Left renal pelvis (tissue), 4 donors: ENCODE results near the gene EXOC4. TPM values are rescaled to one million over a fixed set of nuclear protein-coding genes. Genes with fewer than 3 reads are reported as not detected.
"Not testable (repeated sequence)": the region's sequence is repeated elsewhere in the genome, so short reads cannot be mapped to it uniquely, and the experiment has no call there.

ENCODE experiments used
- DNase-seq, 4 donors: peaks; one replicate each; pipeline ENCODE4 v3.0.0-alpha.2; 2013; ENCODE audit warnings: low read depth in 4 of 4, low spot score in 3 of 4
- polyA plus RNA-seq, 4 donors: library from polyadenylated mRNA; unstranded; fragments of 120-200 nt; gene quantifications; one replicate each; pipeline ENCODE4 v1.2.1, GENCODE V29; 2013; ENCODE audit not compliant: insufficient read length in 4 of 4

EXOC4 gene
- polyA plus RNA-seq, 4 donors = 59.2 to 81.3 (median 72.0) TPM

DNA sequence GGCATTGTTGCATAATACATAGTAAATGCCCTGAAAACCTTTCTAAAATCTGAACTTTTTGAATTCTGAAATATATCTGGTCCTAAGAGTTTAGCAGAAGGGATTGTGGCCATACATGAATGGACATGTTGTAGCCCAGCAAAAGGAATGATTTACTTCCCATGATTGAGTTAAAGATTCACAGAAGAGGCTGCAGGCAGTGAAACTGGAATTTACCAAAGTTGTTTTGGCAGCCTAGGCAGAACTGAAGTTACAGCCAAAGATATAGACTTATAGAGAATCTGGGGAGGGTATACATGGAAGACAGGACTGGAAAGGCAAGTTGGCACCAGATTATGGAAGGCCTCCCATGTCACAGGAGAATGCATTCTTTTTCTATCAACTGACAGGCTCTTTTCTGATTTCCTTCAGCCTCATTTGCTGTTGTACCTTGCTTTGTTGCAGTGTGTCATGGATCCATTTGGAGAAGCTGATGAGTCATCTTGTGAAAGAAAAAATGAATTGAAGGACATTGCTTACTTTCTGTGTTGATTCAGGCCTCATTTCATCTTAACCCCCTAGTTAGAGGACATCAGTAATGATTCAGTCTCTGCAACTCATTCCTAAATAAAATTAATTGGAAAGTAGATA is 518.1 kb downstream of the EXOC4 start:
- DNase-seq = no peak

DNA sequence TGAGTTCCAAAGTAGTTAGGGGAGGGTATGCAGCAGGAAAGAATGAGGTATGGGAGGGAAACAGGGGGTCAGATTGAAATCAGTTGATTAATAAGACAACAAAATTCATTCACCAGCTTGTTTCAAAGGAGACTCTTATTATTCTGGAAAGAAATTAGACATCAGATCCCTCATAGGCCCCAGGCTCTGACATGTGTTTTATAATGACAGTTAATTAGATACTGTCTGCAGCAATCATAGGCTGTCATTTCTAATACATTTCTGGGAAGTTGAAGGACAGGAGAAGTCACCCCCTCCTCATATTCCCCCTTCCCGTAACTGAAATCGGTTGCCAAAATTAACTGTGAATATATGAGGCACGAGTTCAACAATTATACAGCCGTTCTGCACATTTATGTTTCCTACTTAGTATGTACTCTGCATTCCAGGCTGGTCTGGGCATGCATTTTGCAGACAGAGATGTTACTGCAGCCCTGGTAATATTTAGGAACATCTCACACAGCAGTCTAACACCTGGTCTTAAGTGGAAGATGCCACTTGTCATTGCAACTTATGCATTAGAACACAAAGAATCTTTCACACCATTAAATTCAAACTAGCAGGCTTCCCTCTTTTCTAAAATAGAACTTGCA is 519.0 kb downstream of the EXOC4 start:
- DNase-seq = no peak

DNA sequence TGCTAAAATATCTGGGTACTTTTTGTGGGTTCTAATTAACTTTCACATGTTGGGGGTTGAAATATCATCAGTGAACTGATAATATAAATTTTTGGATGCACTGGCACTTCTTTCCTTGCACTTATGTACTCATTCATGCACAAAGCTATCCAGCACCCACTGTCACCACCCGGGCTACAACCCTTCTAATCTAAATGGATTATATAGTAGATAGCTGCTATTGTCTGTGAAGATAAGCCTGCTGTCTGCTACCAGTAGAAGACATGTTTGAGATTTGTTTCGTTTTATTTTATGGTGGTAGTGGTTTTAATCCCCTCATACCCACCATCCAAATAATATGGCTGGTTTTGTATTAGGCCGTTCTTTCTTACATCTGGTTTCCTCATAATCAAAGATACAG is 520.7 kb downstream of the EXOC4 start:
- no peak for DNase-seq

DNA sequence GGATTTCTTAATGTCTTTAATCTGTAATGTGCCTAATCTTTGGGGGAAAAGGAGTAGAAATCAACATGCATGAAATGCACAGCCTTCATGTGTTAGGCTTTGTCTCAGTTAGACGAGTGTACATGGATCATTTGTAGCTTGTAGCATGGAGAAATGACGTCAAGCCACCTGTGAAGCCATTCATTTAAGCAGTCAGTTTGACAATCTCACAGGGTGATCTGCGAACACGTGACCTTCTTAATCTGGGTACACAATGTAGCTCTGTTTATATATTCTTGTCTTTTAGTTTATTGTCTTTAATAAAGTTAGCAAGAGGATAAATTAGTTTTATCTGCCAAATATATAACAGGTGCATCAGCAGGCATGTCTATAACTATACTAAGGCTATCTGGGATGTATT is 522.3 kb downstream of the EXOC4 start:
- no peak for DNase-seq

DNA sequence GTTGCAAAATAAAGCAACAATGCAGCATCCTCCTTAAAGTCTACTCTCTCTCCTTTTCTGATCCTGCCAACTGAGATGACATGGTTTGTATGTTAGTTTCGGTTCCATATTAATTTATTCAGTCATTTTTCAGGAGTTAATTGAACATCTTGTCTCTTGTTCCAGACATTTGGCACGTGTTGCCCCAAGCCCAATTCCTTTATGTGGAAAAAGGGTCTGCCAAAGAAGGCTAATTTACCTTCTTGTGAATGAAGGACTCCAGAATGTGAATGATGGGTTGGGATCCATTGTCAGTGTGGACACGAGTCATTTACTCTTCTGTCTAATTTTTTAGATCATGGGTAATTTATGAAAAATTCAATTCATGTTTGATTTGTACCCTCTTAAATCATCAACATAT is 523.4 kb downstream of the EXOC4 start:
- no peak for DNase-seq

DNA sequence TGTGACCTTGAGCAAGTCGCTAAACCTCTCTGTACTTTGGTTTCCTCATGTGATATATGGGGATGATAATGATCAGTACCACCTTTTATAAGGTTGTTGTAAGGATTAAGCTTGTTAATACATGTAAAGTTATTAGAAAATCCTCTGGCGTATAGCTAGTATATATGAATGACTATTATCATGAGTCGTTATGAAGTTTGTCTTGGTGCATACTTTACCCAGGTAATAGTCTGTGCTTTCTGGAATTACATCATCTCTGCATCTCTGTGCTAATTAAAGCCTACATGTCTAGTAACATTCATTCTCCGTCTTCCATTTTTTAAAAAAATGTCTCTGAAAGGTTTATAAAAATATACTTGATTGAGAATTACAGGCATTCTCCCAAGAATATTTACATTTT is 524.8 kb downstream of the EXOC4 start:
- no peak for DNase-seq

DNA sequence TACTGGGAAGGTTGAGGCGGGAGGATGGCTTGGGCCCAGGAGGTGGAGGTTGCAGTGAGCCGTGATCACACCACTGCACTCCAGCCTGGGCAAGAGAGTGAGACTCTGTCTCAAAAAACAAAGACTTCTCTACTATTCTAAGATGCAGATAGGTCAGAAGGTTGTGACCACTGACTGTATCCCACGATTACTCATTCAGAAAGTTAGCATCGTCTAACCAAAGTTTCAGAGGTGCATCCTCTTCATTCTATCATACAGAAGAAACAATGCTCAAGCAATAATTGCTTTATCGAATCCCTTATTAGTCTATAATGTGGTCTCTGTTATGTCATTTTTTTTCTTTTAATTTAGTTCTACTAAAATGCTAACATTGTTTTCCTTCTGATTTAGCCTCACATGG is 525.6 kb downstream of the EXOC4 start:
- DNase-seq = no peak

DNA sequence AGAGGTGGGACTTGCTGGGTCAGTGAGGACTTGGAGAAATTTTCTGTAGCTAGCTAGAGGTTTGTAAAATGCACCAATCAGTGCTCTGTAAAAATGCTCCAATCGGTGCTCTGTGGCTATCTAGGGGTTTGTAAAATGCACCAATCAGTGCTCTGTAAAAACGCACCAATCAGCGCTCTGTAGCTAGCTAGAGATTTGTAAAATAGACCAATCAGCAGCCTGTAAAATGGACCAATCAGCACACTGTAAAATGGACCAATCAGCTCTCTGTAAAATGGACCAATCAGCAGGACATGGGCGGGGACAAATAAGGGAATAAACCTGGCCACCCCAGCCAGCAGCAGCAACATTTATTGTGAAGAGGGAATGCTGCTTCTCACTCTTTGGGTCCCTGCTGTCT is 526.7 kb downstream of the EXOC4 start:
- not testable (repeated sequence) for DNase-seq

DNA sequence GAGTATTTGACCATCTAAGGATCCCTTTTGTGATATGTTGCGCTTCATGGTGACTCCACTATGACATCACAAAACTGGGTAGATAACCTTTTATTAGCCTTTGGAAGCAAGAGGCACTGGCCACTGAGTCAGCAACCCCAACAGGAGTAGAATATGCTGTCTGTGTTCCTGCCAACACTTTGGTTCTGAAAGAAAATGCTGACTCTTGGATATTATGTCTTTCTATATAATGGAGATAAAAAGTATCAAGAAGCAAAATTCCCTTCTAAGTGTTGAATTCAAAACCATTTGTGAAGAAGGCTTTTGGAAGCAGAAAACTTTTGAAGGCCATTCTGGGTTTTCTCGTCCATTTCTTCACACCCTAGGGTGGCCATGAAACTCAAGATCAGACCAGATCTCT is 528.0 kb downstream of the EXOC4 start:
- DNase-seq = no peak

DNA sequence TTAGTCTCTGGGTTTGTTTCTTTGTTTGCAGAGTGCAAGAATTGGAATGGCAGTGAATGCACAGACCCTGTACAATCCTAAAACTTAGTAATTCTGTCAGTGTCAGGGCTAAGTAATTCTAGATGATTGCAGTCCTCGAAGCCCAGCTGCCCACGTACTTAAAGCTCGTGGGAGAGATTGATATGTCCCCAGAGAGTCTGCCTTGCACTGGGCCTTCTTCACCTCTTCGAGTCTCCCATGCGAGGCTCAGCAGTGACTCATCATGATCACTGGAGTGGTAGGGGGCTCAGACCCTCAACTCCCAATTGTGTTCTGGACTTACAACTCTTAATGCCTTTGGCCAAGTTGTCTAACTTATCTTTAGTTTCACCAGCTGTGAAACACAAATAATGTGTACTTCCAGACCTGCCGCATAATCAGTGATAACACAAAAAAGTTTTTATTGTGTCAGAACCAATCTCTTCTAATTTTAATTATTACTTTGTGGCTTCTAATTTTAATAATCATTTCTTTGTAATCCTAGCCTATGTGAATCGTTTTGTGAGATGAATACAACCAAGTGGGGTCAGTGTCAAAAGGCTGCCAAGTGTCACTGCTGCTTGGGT is 528.7 kb downstream of the EXOC4 start:
- no peak for DNase-seq

DNA sequence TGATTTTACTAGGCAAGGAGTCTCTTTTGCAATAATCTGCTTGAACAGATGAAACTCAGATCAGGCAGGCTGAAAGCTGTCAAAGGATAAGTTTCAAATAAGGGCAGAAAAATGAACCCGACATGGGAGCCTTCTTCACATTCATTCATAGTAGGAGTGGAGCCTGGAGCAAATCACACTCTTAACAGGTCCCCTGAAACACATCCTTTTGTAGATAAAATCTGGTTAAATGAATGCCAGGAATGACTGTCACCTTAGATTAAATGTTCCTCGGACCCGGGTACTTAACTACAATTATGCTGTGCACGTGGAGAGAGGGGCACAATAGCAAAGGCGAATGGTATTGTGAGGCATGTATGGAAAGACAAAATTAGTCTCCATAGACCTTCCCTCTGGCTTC is 529.6 kb downstream of the EXOC4 start:
- DNase-seq = no peak

DNA sequence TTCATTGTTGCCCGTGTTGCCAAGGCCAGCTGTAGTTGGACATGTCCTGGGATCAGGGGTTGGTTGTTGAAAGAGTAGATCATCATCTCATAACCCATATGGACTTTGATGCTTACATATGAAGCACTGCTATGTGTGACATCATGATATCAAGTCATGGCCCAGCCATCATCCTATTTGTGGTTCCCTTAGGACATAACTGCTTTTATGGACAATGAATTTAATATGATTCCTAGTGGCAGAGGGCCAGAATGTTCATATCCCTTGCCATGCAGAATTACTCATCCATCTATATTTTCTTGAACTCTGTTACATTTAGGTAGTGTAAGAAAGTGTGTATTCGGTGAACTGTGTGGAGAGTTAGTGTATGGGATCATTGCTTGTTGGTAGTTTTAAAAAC is 530.4 kb downstream of the EXOC4 start:
- DNase-seq = no peak

DNA sequence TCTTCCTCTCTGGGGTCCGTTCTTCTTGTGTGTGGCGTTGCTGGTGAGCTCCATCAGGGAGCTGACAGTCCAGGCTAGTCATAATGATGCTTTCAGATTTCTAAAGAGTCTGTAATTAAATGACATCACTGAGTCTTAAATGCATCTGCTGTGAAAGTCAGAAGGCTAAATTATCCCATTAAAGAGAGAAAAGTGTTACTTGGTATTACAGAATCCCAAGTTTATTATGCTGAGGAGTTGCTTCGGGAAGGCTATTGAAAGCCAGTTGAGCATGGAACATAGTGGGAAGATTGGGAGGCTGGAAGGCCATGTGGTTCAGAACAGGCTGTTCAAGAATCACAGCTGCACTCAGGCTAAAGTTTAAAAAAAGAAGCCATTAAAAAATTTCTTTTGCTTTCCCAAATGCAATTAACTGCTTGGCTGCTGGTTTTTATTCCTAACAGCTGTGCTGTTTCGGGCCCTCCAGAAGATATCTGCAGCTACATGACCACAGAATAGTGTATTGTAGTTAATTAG is 531.7 kb downstream of the EXOC4 start:
- no peak for DNase-seq

DNA sequence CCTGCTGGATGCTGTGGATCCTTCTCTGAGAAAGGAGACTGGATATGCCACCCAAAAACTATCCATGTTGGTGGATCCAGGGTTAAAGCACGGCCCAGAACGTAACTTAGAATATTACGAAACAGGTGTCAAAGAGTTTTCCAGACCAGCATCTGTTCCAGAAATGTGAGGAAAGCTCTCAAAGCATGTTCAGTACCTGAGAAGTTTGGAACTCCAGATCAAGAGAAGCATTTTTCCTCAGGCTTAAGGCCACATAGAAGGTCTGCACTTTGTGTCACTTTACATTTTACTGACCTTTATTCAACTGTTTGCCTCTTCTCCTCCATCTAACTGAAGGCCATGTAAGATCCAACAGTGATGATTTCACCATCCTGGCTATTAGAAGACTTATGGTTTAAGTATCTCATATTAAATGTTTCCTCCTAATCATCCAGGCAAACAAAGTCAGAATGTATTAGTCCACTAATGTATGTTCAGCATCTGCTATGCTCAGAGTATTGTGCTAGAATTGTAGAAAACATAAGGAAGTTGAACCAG is 533.6 kb downstream of the EXOC4 start:
- no peak for DNase-seq

DNA sequence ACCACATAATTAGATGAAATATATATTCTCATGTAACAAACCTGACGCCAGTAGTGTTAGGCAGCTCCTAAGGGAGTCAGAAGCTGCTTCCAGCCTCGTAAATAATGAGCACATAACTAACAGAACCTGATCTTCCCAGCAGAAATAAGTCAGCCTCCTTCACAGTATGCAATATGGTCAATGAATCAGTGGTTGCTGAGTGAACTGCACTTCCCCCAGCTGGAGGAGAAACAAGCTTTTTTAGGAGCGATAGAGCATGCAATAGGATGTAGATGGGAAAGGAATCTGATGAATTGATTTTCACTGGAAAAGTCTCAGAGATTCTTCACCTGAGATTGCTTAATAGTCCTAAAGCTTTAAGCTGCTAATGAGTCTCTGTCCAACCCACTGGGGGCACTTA is 537.1 kb downstream of the EXOC4 start:
- DNase-seq = no peak

DNA sequence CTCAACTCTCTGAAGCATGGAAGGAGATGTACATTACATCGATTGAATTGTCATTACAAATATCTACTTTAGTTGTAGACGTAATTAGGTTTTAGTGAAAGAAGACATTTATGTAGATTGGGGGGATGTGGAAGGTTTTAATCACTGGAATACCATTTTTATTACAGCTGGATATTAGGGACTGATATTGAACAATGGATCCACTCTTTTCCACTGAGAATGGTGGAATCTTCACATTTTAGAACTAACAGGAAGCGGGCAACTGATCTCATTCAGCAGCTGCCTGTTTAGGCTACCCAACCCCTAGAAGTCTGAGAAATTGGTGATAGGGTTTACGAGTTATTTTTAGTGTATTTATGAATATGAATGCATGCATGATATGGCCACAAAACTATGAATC is 538.0 kb downstream of the EXOC4 start:
- DNase-seq = no peak

DNA sequence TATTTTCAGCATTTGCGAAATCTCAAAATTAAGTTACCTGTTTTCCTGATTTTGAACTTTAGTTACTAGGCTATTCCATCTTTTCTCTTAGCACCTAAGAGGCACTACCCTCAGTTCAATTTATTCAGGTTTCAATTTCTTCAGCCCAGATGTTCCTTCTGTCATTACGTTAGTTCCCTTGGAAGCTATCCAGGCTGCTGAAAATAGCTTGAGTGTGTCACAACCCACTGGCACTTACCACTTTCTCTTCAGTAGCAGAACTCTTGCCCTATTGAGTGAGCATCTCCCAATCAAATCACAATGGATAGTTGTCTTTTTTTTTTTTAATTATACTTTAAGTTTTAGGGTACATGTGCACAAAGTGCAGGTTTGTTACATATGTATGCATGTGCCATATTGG is 541.6 kb downstream of the EXOC4 start:
- no peak for DNase-seq

DNA sequence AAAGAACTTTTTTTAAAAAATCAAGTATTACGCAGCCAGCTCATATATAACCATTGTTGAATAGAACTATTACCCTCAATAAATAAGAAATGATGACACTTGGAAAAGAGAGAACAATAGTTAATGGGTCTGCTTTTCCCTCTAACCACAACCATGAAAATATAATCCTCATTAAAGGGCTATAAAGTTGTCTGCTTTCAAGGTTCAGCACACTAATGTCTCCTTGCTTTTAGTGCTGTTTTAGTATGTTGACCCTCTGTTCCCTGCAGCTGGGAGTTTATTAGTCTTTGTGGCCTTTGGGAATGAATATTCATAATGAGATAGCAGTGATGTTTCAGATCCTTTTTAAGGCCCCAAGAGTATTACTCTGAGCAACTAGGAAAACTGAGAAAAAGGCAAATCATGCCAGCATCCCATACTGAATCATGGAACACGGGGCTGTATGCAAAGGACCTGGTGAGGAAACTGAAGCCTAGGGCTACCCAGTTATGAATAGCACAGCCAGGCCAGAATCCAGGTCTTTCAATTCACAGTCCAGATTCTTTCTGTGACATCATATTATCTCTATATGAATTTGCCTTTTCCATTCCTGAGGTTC is 542.3 kb downstream of the EXOC4 start:
- no peak for DNase-seq

DNA sequence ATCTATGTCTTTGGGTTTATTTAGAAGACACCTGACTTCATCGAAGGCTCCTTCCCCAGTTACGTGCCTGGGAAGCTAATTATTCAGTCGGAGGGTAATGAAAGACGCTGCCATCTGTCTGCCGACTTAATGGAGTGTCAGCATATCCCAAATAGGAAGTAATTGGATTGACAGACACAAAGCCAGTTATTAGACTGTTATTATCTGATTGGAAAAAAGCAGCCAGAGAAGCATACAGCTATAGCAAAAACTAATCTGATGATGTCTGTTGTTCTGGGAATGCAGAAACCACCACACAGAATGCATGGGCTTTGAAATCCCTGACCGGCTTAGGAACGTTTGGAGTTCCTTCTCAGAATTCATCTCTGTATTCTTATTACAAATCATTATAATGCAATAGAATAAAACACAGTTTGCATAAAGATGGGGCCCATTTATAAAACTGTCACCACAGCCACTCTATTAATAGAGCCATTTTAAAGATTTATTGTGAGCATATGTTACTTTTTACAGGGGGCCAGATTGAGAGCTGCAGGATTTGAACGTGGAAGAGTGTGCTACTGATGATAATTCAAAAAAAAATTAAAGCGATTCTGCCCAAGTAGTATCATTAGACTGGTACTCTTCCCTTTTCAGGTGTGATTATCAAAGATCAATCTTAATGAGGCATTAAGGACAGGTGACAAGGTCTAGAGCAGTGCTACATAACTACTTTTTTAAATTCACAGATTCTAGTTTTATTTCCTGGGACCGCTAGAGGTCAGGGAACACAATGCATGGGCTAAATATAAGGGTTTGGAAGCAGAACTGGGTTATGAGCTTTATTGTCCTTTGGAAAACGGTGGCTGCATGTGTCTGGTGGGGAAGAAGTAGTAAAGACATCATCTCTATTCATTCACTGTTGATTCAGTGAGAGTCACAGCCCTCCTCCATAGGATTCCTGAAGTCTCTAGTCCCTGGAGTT is 544.2 kb downstream of the EXOC4 start:
- DNase-seq = no peak

DNA sequence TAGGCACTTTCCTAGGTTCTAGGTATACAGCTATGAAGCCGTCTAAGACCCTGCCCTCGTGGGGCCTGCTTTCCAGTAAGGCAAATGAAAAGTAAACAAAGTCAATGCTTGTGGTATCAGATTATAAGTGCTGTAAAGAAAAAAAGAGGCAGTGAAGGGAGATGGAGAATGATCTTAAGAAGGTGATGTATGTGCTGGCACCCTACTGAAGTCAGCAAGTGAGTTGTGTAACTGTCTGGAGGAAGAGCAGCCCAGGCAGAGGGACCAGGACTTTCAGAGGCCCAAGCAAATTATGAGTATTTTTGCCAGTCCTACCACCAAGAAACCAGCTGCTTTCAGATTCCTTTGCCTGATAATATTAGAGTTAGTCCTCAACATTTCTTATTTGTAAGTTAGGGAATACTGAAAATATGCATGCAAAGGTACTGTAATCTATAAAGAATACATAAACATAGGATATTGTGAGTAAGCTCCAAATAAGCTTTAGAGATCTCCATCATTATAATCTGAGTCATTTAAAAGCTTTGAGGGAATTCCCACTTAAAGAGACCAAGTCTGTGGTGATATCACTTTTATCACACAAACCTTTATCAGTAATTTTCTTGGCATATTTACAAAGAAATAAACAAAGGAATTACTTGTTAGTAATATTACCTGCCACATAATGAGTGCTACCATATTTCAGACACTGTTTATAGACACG is 545.1 kb downstream of the EXOC4 start:
- no peak for DNase-seq
